Measurements from ENCODE around the gene ZNF273.

DNA sequence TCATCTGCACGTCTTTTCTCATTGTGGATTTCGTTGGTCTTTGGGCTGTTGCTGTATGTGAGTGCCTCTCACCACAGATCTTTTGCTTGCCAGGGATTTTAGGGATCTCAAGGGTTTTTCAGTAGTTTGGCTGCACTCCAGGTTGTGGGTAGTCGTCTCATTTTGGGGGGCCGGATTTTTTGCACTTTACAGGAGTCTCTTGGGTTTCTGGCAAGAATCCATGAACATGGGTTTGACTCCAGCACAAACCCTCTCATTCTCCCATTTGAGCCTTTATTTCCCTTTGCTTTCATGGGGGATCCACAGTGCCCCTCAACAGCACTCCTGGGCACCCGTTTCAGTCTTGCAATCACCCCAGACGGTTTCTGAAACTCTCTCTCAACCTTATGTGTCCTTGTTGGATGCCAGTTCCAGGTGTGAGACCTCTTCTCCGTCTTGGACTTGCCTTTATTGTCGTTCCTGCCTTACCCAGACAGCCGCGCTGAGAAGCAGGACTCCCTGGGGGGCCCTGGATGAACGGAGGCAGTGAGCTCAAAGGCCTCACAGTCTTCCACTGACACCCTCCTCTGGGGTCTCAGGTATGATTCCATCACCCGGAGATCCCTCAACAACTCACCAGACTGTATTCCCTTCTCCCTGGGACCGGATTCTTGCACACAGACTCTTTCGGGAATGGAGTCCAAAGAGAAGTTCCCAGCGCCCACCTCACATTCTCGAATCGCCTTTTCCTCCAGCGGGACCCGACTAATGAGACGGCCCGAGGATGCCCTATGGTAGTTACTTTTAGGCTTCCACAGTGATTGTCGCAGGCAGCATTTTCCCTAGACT is 18.8 kb upstream of the ZNF273 start:
- TF ChIP-seq, protein P1, sequence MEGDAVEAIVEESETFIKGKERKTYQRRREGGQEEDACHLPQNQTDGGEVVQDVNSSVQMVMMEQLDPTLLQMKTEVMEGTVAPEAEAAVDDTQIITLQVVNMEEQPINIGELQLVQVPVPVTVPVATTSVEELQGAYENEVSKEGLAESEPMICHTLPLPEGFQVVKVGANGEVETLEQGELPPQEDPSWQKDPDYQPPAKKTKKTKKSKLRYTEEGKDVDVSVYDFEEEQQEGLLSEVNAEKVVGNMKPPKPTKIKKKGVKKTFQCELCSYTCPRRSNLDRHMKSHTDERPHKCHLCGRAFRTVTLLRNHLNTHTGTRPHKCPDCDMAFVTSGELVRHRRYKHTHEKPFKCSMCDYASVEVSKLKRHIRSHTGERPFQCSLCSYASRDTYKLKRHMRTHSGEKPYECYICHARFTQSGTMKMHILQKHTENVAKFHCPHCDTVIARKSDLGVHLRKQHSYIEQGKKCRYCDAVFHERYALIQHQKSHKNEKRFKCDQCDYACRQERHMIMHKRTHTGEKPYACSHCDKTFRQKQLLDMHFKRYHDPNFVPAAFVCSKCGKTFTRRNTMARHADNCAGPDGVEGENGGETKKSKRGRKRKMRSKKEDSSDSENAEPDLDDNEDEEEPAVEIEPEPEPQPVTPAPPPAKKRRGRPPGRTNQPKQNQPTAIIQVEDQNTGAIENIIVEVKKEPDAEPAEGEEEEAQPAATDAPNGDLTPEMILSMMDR (IDR thresholded peaks at IDR 0.05 in 4 of 5, conservative IDR thresholded peaks at IDR 0.05 in 1 of 5): no peak
- no peak for TF ChIP-seq POLR2A (IDR thresholded peaks at IDR 0.05)
